Measurements from ENCODE around the gene AARS2.

DNA sequence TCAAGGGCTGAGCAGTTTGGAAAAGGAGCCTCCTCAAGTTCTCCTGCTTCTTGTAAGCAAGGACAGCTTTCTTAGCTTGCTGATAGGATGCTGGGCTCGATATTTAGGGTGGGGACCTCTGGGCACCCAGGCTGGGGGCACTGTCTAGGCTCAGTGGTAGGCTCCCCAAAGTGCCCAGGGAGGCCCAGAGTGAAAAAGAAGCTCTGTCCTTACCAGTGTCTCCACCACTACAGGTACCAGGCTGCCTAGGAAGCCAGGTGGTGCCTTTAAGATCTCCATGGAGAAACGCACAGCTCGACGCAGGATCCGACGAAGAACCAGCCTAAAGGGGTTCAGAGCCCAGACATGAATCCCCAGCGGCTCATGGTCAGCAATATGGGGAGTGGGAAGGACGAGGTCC lies 6.4 kb downstream of the AARS2 start:
- TF ChIP-seq JUND (IDR thresholded peaks at IDR 0.05; ENCODE audit: low read depth, low read length) (no peak), FOXM1 (IDR thresholded peaks at IDR 0.05; ENCODE audit: low read depth, low read length) (no peak)
- TF ChIP-seq, protein P1, sequence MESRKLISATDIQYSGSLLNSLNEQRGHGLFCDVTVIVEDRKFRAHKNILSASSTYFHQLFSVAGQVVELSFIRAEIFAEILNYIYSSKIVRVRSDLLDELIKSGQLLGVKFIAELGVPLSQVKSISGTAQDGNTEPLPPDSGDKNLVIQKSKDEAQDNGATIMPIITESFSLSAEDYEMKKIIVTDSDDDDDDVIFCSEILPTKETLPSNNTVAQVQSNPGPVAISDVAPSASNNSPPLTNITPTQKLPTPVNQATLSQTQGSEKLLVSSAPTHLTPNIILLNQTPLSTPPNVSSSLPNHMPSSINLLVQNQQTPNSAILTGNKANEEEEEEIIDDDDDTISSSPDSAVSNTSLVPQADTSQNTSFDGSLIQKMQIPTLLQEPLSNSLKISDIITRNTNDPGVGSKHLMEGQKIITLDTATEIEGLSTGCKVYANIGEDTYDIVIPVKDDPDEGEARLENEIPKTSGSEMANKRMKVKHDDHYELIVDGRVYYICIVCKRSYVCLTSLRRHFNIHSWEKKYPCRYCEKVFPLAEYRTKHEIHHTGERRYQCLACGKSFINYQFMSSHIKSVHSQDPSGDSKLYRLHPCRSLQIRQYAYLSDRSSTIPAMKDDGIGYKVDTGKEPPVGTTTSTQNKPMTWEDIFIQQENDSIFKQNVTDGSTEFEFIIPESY (IDR thresholded peaks at IDR 0.05), result no peak
